HG03378 (cell line): ENCODE data around the gene ZNF546.

Source experiments
- ATAC-seq: cut with Tn5 transposase; IDR thresholded peaks from one replicate; pipeline ENCODE4 v1.9.1; 2021; ENCODE audit warnings: mild to moderate bottlenecking, moderate library complexity; ENCODE audit not compliant: unreplicated experiment

Gene ZNF546

GRCh38 chr19:40054632-40055031 is 57.8 kb downstream of the ZNF546 start:
- no peak for ATAC-seq

DNA sequence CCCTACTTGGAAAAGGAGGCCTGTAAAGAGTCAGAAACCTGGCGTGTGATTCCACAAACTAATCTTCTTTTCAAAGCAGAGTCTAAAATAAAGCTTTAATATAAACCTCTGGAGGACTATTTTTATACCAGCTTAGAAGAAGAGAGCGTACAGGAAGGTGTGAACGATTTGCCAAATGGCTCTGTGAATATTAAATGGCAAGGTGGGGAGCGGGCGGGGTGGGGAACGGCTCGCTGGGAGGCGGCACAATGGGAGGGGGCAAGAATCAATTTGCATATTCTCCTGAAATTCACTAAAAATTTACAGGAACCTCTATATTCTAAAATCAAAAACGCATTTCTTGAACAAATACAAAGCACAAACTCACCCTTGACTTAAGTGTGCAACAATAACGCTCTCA is 58.2 kb downstream of the ZNF546 start:
- no peak for ATAC-seq

DNA sequence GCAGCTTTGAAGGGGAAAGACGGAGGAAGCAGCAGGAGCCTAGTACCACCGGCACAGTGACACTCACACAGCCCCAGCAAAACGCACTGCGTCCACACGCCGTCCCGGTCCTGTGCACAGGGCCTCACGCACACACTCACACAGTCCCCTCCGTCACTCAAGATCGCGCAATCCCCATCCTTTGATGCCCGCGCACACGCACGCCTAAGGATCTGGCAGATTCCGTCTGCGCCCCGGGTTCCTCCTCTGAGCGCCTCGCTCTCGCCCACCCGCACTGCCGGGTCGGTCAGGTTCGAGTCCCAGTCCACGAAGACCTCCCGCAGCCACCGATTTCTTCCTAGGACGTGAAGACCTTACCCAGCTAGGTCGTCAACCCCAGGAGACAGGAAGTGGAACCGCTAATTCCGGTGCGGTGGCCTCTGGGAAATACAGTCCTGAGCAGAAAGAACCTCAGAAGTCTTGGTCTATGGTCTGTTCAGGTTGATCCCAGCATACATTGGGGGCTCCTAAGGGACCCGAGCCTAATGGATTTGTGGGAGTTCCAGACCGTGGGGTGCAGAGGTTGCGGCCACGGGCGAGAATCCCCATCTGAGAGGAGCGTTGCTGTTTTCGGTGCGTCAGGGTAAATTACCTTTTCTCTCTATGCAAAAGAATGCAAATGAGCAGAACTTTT is 59.1 kb downstream of the ZNF546 start, which contains the start of gene ZNF780B:
Gene ZNF780B, minus strand, starts transcription at position 400 of the 673 bp plus-strand sequence. CDS start 5,899 bp downstream, outside the sequence.
- peak; percentile 53 for ATAC-seq

- ATAC-seq, result no peak
Observed at GRCh38 chr19:40056505-40056904, 59.6 kb downstream of the ZNF546 start.

GRCh38 chr19:40057166-40057565 is 60.3 kb downstream of the ZNF546 start:
- no peak for ATAC-seq

DNA sequence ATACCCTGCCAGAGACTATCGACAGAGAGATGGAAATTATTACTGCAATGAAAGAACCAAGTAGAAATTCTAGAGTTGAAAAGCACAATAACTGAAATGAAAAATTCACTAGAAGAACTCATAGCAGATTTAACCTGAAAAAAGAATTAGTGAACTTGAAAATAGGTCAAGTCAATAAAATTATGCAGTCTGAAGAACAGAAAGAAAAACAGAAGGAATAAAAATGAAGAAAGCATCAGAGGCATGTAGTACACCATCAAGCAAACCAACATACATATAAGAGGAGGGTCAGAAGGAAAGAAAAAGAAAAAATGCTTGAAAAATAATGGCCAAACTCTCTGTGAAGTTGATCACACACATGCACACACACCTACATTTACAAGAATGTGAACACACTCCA is 62.8 kb downstream of the ZNF546 start:
- no peak for ATAC-seq

DNA sequence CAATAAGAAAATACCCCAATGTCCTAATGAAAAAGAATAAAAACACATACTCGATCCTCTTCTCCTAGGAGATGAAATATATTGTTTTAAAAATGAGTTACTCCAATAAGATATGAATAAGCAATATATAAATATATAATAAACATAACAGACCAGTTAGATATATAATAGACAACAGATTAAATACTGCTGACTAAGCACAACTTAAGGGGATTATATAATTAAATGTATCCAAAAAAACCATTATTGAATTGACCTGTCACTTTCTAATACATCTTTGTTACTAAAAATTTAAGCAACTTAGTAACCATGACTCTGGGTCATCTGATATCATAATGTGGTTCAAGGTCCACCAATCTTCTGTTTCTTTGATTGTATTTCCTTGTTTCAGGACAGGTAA is 73.2 kb downstream of the ZNF546 start:
- no peak for ATAC-seq
